Tibial nerve (tissue), 4 donors: ENCODE measurements around the gene EFCAB14. TPM values are rescaled to one million over a fixed set of nuclear protein-coding genes. Genes with fewer than 3 reads are reported as not detected.

Experiments
- DNase-seq, 2 donors: peaks; one replicate each; pipeline ENCODE4 v3.0.0-alpha.2; 2019; ENCODE audit warnings: low spot score in 2 of 2
- H3K27ac ChIP-seq, 4 donors: fragments of 200-600 bp; sonication (generic) in 3 of 4; one replicate each; pipeline ENCODE4 v1.5.1; 2017 to 2019; ENCODE audit warnings: mild to moderate bottlenecking in 1 of 4
- H3K27me3 ChIP-seq, 2 donors: fragments of 200-600 bp; sonication (generic) in 1 of 2; one replicate each; pipeline versions ENCODE4 v1.5.1 to v1.6.0; 2017 to 2019
- H3K36me3 ChIP-seq, 3 donors: fragments of 200-600 bp; sonication (generic); one replicate each; pipeline ENCODE4 v1.5.1; 2018 to 2019
- H3K4me1 ChIP-seq, 4 donors: fragments of 200-600 bp; sonication (generic) in 3 of 4; one replicate each; pipeline ENCODE4 v1.5.1; 2017 to 2019
- H3K4me3 ChIP-seq, 4 donors: fragments of 200-600 bp; sonication (generic) in 3 of 4; one replicate each; pipeline ENCODE4 v1.5.1; 2017 to 2019; ENCODE audit warnings: mild to moderate bottlenecking in 1 of 4, moderate library complexity in 1 of 4
- H3K9me3 ChIP-seq, 4 donors: fragments of 200-600 bp; sonication (generic) in 3 of 4; one replicate each; pipeline ENCODE4 v1.5.1; 2017 to 2019
- EP300 ChIP-seq, 2 donors: sonication (generic); formaldehyde crosslinking; IDR thresholded peaks; one replicate each; pipeline ENCODE4 v1.6.1; 2017; ENCODE audit warnings: antibody characterized with exemption in 2 of 2, mild to moderate bottlenecking in 1 of 2
- POLR2A ChIP-seq, 2 donors: fragments of 450-650 bp; IDR thresholded peaks; one replicate each; pipeline ENCODE4 v1.6.1; 2017; ENCODE audit warnings: antibody characterized with exemption in 2 of 2, mild to moderate bottlenecking in 2 of 2, moderate library complexity in 2 of 2
- WGBS, 2 donors: methylation state at CpG; one replicate each; pipeline ENCODE4 v1.1.5; 2018; 5-methylcytosine and 5-hydroxymethylcytosine counted together
- total RNA-seq, 4 donors: library from RNA; depleted of rRNA; stranded (reverse); fragments of >200 nt; gene quantifications; one replicate each; pipeline ENCODE4 v1.1.0, GENCODE V29; 2016
- TF ChIP-seq, protein P1 (sequence below), 5 experiments: fragments of 200-600 bp in 3 of 5; fragments of 450-650 bp in 2 of 5; sonication (generic) in 3 of 5; IDR thresholded peaks; one replicate each; pipeline ENCODE4 v1.5.1; 2016 to 2019; ENCODE audit warnings: antibody characterized with exemption in 5 of 5, mild to moderate bottlenecking in 3 of 5, moderate library complexity in 2 of 5

The EFCAB14 gene
- total RNA-seq, 4 donors from 2014 or later: 81.0 to 106 (median 97.0) TPM

- Histone ChIP-seq H3K9me3 (no peaks in the 10 kb centered on the region), H3K4me3 (no peak overlapping the region), H3K36me3 (peaks cover 2 to 73% (median 25%) of the 10 kb centered on the region in 3 donors), H3K27me3 (no peaks in the 10 kb centered on the region), H3K27ac (no peak overlapping the region), H3K4me1 (peaks cover 0 to 16% (median 0%) of the 10 kb centered on the region in 4 donors)
- WGBS, 2 donors: 69 to 76% methylated on average over 2 of the region's 2 CpGs
- DNase-seq: no peak
- TF ChIP-seq EP300 (IDR thresholded peaks at IDR 0.05) (no peak), POLR2A (IDR thresholded peaks at IDR 0.05) (no peak)
- TF ChIP-seq, protein P1, sequence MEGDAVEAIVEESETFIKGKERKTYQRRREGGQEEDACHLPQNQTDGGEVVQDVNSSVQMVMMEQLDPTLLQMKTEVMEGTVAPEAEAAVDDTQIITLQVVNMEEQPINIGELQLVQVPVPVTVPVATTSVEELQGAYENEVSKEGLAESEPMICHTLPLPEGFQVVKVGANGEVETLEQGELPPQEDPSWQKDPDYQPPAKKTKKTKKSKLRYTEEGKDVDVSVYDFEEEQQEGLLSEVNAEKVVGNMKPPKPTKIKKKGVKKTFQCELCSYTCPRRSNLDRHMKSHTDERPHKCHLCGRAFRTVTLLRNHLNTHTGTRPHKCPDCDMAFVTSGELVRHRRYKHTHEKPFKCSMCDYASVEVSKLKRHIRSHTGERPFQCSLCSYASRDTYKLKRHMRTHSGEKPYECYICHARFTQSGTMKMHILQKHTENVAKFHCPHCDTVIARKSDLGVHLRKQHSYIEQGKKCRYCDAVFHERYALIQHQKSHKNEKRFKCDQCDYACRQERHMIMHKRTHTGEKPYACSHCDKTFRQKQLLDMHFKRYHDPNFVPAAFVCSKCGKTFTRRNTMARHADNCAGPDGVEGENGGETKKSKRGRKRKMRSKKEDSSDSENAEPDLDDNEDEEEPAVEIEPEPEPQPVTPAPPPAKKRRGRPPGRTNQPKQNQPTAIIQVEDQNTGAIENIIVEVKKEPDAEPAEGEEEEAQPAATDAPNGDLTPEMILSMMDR (IDR thresholded peaks at IDR 0.05): no peak
These were observed 27.9 kb downstream of the EFCAB14 start for GRCh38 chr1:46690931-46691421.

- H3K36me3 ChIP-seq: peaks cover 2 to 73% (median 20%) of the 10 kb centered on the region in 3 donors
- H3K27me3 ChIP-seq: no peaks in the 10 kb centered on the region
- no peak overlapping the region for H3K4me3 ChIP-seq
- TF ChIP-seq, protein P1 (IDR thresholded peaks at IDR 0.05): no peak
- no peak for TF ChIP-seq POLR2A (IDR thresholded peaks at IDR 0.05)
- TF ChIP-seq EP300 (IDR thresholded peaks at IDR 0.05): no peak
- H3K27ac ChIP-seq: no peak overlapping the region
- peaks cover 0 to 16% (median 0%) of the 10 kb centered on the region in 4 donors for H3K4me1 ChIP-seq
- 83 to 91% methylated on average over 1 of the region's 1 CpG for WGBS, 2 donors
- H3K9me3 ChIP-seq: no peaks in the 10 kb centered on the region
- no peak for DNase-seq
These were observed 29.0 kb downstream of the EFCAB14 start for GRCh38 chr1:46689897-46690296.

- H3K36me3 ChIP-seq: peaks cover 2 to 74% (median 20%) of the 10 kb centered on the region in 3 donors
- no peaks in the 10 kb centered on the region for H3K27me3 ChIP-seq
- TF ChIP-seq POLR2A (IDR thresholded peaks at IDR 0.05): no peak
- no peak for TF ChIP-seq EP300 (IDR thresholded peaks at IDR 0.05)
- TF ChIP-seq, protein P1 (IDR thresholded peaks at IDR 0.05): no peak
- peaks cover 0 to 16% (median 0%) of the 10 kb centered on the region in 4 donors for H3K4me1 ChIP-seq
- WGBS, 2 donors: 82 to 92% methylated on average over 2 of the region's 2 CpGs
- no peak for DNase-seq
- H3K9me3 ChIP-seq: no peaks in the 10 kb centered on the region
- no peak overlapping the region for H3K4me3 ChIP-seq
- H3K27ac ChIP-seq: no peak overlapping the region
These were observed 29.6 kb downstream of the EFCAB14 start for GRCh38 chr1:46689356-46689755.

GRCh38 chr1:46687921-46688509 is 30.9 kb downstream of the EFCAB14 start:
- Histone ChIP-seq H3K27ac (no peak overlapping the region), H3K27me3 (no peaks in the 10 kb centered on the region), H3K9me3 (no peaks in the 10 kb centered on the region), H3K36me3 (peaks cover under 1 to 88% (median 22%) of the 10 kb centered on the region in 3 donors), H3K4me1 (peaks cover 0 to 12% (median 0%) of the 10 kb centered on the region in 4 donors), H3K4me3 (no peak overlapping the region)
- DNase-seq: no peak
- WGBS, 2 donors: 77 to 84% methylated on average over 9 of the region's 9 CpGs
- no peak for TF ChIP-seq POLR2A (IDR thresholded peaks at IDR 0.05)
- TF ChIP-seq EP300 (IDR thresholded peaks at IDR 0.05): no peak
- TF ChIP-seq, protein P1 (IDR thresholded peaks at IDR 0.05): no peak

DNA sequence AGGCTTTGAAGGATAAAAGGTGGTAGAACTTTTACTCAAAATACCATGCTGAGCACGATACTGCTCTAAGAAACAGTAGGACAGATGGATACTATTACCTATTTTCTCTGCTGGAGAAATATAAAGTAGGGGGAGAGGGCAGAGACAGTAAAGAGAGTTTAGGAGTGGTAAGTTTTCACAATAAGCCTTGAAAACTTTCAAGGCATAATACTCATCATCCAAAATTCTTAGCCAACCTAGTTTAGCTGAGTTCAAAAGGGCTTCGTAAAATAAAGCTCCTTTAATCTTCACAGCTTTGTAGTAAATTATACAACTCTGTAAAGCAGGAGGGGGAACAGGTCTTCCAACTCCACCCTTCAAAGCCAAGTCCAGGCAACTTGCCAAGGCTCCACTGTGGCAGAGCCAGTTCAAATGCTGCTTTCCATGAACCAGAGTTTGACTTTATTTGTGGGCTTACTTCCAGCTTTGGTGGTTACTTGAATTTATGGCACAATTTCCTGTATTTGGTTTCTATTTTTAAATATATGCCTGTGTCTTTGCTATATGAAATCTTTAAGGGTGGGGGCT is 31.7 kb downstream of the EFCAB14 start:
- H3K4me1 ChIP-seq: peaks cover 0 to 12% (median 0%) of the 10 kb centered on the region in 4 donors
- WGBS, 2 donors: 63 to 64% methylated on average over 2 of the region's 2 CpGs
- no peaks in the 10 kb centered on the region for H3K9me3 ChIP-seq
- TF ChIP-seq POLR2A (IDR thresholded peaks at IDR 0.05) (no peak), EP300 (IDR thresholded peaks at IDR 0.05) (no peak)
- TF ChIP-seq, protein P1 (IDR thresholded peaks at IDR 0.05): no peak
- H3K36me3 ChIP-seq: peaks cover 0 to 96% (median 27%) of the 10 kb centered on the region in 3 donors
- no peak overlapping the region for H3K4me3 ChIP-seq
- no peaks in the 10 kb centered on the region for H3K27me3 ChIP-seq
- DNase-seq: peak; percentile 35 to 51
- no peak overlapping the region for H3K27ac ChIP-seq
